HL-60 (cell line): ENCODE results near the gene TRIM44.

Source experiments
- DNase-seq, 2 experiments: peaks; one replicate each; pipeline ENCODE4 v3.0.0-alpha.2; 2010 to 2020; ENCODE audit warnings: low read depth in 1 of 2, low spot score in 1 of 2
- H3K27ac ChIP-seq: fragments of 250-450 bp; sonication (Bioruptor Pico); replicated peaks from 2 replicates; pipeline ENCODE4 v1.5.1; 2020; ENCODE audit warnings: mild to moderate bottlenecking, moderate library complexity
- H3K27me3 ChIP-seq: fragments of 250-450 bp; sonication (Bioruptor Pico); 2 replicates; pipeline ENCODE4 v1.5.1; 2021; ENCODE audit warnings: mild to moderate bottlenecking, moderate library complexity; ENCODE audit not compliant: insufficient read depth, poor library complexity, severe bottlenecking
- H3K4me3 ChIP-seq: replicated peaks from 2 replicates; pipeline ENCODE4 v1.5.1; 2011; ENCODE audit warnings: mild to moderate bottlenecking, control low read depth, low read length; ENCODE audit not compliant: insufficient read depth
- GABPA ChIP-seq: IDR thresholded peaks from 2 replicates; pipeline ENCODE4 v1.6.1; 2012; ENCODE audit warnings: low read depth
- POLR2AphosphoS5 ChIP-seq: IDR thresholded peaks from 2 replicates; pipeline ENCODE4 v1.6.1; 2012; ENCODE audit warnings: low read depth
- SPI1 ChIP-seq: IDR thresholded peaks from 2 replicates; pipeline ENCODE4 v1.6.1; 2012; ENCODE audit warnings: low read depth, mild to moderate bottlenecking, borderline replicate concordance
- TF ChIP-seq, protein P1 (sequence below): IDR thresholded peaks from 2 replicates; pipeline ENCODE4 v1.6.1; 2012; ENCODE audit warnings: low read depth; ENCODE audit not compliant: insufficient replicate concordance
- TF ChIP-seq, protein P2 (sequence below): IDR thresholded peaks from one replicate; pipeline ENCODE4 v1.5.1; 2011; ENCODE audit warnings: low read length, control low read depth, inconsistent platforms; ENCODE audit not compliant: insufficient read depth

Gene TRIM44

DNA sequence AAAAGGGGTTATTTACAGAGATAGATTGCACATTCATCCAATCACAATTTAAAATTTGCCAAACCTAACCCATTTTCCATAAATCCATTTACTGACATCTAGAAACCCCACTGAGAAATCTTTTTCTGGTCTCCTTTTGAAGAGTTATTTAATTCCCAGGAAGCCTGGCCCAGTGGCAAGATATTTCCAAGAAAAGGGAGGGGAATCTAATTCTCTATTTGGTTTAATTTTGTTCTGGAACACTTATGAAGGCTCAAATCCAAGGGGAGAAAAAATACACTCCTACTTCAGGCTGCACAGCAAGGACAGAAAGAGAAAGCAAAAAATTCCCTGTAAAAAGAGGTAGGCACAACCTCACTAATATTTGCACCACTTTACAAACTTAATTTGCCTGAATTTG lies 193.1 kb downstream of the TRIM44 start:
- TF ChIP-seq, protein P1, sequence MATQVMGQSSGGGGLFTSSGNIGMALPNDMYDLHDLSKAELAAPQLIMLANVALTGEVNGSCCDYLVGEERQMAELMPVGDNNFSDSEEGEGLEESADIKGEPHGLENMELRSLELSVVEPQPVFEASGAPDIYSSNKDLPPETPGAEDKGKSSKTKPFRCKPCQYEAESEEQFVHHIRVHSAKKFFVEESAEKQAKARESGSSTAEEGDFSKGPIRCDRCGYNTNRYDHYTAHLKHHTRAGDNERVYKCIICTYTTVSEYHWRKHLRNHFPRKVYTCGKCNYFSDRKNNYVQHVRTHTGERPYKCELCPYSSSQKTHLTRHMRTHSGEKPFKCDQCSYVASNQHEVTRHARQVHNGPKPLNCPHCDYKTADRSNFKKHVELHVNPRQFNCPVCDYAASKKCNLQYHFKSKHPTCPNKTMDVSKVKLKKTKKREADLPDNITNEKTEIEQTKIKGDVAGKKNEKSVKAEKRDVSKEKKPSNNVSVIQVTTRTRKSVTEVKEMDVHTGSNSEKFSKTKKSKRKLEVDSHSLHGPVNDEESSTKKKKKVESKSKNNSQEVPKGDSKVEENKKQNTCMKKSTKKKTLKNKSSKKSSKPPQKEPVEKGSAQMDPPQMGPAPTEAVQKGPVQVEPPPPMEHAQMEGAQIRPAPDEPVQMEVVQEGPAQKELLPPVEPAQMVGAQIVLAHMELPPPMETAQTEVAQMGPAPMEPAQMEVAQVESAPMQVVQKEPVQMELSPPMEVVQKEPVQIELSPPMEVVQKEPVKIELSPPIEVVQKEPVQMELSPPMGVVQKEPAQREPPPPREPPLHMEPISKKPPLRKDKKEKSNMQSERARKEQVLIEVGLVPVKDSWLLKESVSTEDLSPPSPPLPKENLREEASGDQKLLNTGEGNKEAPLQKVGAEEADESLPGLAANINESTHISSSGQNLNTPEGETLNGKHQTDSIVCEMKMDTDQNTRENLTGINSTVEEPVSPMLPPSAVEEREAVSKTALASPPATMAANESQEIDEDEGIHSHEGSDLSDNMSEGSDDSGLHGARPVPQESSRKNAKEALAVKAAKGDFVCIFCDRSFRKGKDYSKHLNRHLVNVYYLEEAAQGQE: no peak
- TF ChIP-seq POLR2AphosphoS5: no peak
- TF ChIP-seq, protein P2, sequence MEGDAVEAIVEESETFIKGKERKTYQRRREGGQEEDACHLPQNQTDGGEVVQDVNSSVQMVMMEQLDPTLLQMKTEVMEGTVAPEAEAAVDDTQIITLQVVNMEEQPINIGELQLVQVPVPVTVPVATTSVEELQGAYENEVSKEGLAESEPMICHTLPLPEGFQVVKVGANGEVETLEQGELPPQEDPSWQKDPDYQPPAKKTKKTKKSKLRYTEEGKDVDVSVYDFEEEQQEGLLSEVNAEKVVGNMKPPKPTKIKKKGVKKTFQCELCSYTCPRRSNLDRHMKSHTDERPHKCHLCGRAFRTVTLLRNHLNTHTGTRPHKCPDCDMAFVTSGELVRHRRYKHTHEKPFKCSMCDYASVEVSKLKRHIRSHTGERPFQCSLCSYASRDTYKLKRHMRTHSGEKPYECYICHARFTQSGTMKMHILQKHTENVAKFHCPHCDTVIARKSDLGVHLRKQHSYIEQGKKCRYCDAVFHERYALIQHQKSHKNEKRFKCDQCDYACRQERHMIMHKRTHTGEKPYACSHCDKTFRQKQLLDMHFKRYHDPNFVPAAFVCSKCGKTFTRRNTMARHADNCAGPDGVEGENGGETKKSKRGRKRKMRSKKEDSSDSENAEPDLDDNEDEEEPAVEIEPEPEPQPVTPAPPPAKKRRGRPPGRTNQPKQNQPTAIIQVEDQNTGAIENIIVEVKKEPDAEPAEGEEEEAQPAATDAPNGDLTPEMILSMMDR: no peak
- DNase-seq: no peak
- no peak overlapping the region for H3K27ac ChIP-seq

DNA sequence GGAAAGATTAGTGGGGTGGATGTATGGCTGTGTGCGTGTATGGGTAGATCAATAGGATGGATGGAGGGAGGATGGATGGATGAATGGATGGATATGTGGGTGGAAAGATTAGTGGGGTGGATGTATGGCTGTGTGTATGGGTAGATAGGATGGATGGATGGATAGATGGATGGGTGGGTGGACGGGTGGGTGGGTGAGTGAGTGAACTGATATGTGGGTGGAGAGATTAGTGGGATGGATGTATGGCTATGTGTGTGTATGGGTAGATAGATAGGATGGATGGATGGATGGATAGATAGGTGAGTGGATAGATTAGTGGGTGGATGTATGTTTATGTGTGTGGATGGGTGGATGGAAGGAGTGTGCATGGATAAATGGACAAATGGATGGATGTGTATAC lies 193.7 kb downstream of the TRIM44 start:
- Histone ChIP-seq H3K27me3 (no peaks in the 10 kb centered on the region), H3K27ac (no peak overlapping the region), H3K4me3 (no peak overlapping the region)
- TF ChIP-seq GABPA (no peak), SPI1 (no peak), POLR2AphosphoS5 (no peak)
- TF ChIP-seq, protein P1: no peak
- TF ChIP-seq, protein P2: no peak
- DNase-seq: no peak

More for the DNA sequence above, 193.1 kb downstream of the TRIM44 start:
- no peak overlapping the region for H3K4me3 ChIP-seq
- no peaks in the 10 kb centered on the region for H3K27me3 ChIP-seq

DNA sequence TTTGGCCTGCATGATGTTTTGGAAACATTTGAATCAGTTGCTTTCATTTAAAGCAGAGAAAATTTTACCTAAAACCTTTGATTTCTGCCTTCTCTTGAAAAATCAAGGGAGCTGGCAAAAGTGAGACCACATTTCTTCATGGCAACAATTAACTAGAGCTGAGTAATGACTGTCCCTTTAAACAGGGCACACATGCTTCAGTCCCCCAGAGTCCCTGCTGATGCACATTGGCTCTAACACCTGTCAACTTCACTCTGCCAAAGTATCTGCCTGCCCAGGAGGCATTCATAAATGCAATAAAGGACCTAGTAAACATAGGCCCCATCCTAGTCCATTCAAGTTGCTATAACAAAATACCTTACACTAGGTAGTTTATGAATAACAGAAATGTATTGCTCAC lies 194.2 kb downstream of the TRIM44 start:
- H3K27ac ChIP-seq: no peak overlapping the region
- TF ChIP-seq GABPA (no peak), SPI1 (no peak), POLR2AphosphoS5 (no peak)
- TF ChIP-seq, protein P2: no peak
- TF ChIP-seq, protein P1: no peak
- DNase-seq: no peak
- H3K27me3 ChIP-seq: no peaks in the 10 kb centered on the region
- no peak overlapping the region for H3K4me3 ChIP-seq
